Ovary (tissue), 9 donors: ENCODE data around the gene PDSS2. TPM values are rescaled to one million over a fixed set of nuclear protein-coding genes. Genes with fewer than 3 reads are reported as not detected.

Experiments
- DNase-seq, 5 donors: peaks; one replicate each; pipeline ENCODE4 v3.0.0-alpha.2; 2019 to 2020
- H3K27ac ChIP-seq, 2 donors: fragments of 200-600 bp; one replicate each; pipeline versions ENCODE4 v1.5.1 to v1.8.0; 2019 to 2022
- H3K27me3 ChIP-seq: fragments of 200-600 bp; one replicate; pipeline ENCODE4 v1.8.0; 2022
- H3K36me3 ChIP-seq: fragments of 200-600 bp; sonication (generic); one replicate; pipeline ENCODE4 v1.5.1; 2019
- H3K4me1 ChIP-seq: one replicate; pipeline ENCODE4 v1.8.1; 2013; ENCODE audit warnings: mild to moderate bottlenecking, moderate library complexity; ENCODE audit not compliant: insufficient read depth
- H3K4me3 ChIP-seq: fragments of 200-600 bp; sonication (generic); one replicate; pipeline ENCODE4 v1.5.1; 2017
- H3K9me3 ChIP-seq, 2 donors: fragments of 200-600 bp in 1 of 2; sonication (generic) in 1 of 2; one replicate each; pipeline versions ENCODE4 v1.5.1 to v1.8.1; 2013 to 2019; ENCODE audit warnings: mild to moderate bottlenecking in 1 of 2, moderate library complexity in 1 of 2
- EP300 ChIP-seq: sonication (generic); formaldehyde crosslinking; IDR thresholded peaks from one replicate; pipeline ENCODE4 v1.6.1; 2017; ENCODE audit warnings: antibody characterized with exemption
- POLR2A ChIP-seq: fragments of 450-650 bp; IDR thresholded peaks from one replicate; pipeline ENCODE4 v1.6.1; 2017; ENCODE audit warnings: antibody characterized with exemption, mild to moderate bottlenecking, moderate library complexity
- WGBS, 3 donors: extraction: QIAGEN DNeasy Blood & Tissue Kit in 1 of 3; methylation state at CpG; one replicate each; pipeline versions ENCODE4 v1.1.5 to v1.1.7; 2013 to 2017; 5-methylcytosine and 5-hydroxymethylcytosine counted together
- intact Hi-C, 4 donors: fragments of 100-400 bp; cut with DNase I; formaldehyde crosslinking; loops; one replicate each; pipeline versions ENCODE4 v1.11.0 to v1.15.1; 2022 to 2023
- polyA plus RNA-seq, 2 donors: library from polyadenylated mRNA; stranded (reverse); fragments of 200-250 nt in 1 of 2; fragments of 350-450 nt in 1 of 2; fragmentation: Illumina TruSeq in 1 of 2; extraction: RNeasy Lipid Tissue Mini Kit (QIAGEN cat#74804) in 1 of 2; gene quantifications; one replicate each; pipeline ENCODE4 v1.2.3, GENCODE V29; 2013 to 2014
- total RNA-seq, 7 donors: library from RNA; depleted of rRNA in 2 of 7; stranded (reverse); fragments of >200 nt in 2 of 7; fragmentation: NEBNext Ultra II Directional in 3 of 7; extraction: Animal tissue kit (Norgen Biotek cat#: 25700) in 3 of 7; gene quantifications; one replicate each; pipeline versions ENCODE4 v1.1.0 to v1.2.4, GENCODE V29; 2016 to 2023
- TF ChIP-seq, protein P1 (sequence below), 3 donors: fragments of 450-650 bp in 2 of 3; fragments of 200-600 bp in 1 of 3; IDR thresholded peaks; one replicate each; pipeline versions ENCODE4 v1.5.1 to v1.8.0; 2016 to 2022; ENCODE audit warnings: antibody characterized with exemption in 3 of 3, mild to moderate bottlenecking in 1 of 3
- donor health status: DM: no; HTN: no; CAD: no; lungs with moderate emphysema.
- donor health status: DM: no; HTN: no; CAD: no.
- donor health status: Bipolar disorder and iron deficiency.
- donor health status: DM: yes; HTN: yes; CAD: no.
- donor health status: DM: no; HTN: no; CAD: no.
- donor health status: DM: yes; HTN: yes; CAD: no.

Gene PDSS2
- total and polyA plus RNA-seq, 9 donors = 8.2 to 17.5 (median 12.0) TPM

DNA sequence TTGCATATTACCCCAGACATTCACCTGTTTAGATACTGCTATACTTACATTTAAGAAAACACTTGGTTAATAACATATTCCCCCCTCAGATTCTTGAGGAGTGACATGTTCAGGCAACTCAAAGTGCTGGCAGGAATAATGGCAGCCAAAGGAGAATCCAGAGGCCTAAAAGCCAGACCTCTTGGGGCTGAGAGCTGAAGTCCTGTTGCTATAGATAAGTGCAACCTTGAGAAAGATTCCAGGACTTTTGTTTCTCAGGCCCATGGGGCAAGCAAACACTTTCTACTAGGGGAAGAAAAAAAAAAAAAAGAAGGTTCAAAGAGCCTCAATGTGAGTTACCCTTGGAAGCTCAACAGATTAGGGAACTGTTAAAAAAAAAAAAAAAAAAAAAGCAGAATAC lies 211.2 kb downstream of the PDSS2 start:
- intact Hi-C loops = no loop called here
- Histone ChIP-seq H3K9me3 (no peaks in the 10 kb centered on the region), H3K27ac (no peak overlapping the region), H3K4me3 (no peak overlapping the region), H3K27me3 (no peaks in the 10 kb centered on the region), H3K4me1 (no peaks in the 10 kb centered on the region), H3K36me3 (no peaks in the 10 kb centered on the region)
- no peak for DNase-seq
- no peak for TF ChIP-seq EP300
- TF ChIP-seq POLR2A = no peak
- TF ChIP-seq, protein P1, sequence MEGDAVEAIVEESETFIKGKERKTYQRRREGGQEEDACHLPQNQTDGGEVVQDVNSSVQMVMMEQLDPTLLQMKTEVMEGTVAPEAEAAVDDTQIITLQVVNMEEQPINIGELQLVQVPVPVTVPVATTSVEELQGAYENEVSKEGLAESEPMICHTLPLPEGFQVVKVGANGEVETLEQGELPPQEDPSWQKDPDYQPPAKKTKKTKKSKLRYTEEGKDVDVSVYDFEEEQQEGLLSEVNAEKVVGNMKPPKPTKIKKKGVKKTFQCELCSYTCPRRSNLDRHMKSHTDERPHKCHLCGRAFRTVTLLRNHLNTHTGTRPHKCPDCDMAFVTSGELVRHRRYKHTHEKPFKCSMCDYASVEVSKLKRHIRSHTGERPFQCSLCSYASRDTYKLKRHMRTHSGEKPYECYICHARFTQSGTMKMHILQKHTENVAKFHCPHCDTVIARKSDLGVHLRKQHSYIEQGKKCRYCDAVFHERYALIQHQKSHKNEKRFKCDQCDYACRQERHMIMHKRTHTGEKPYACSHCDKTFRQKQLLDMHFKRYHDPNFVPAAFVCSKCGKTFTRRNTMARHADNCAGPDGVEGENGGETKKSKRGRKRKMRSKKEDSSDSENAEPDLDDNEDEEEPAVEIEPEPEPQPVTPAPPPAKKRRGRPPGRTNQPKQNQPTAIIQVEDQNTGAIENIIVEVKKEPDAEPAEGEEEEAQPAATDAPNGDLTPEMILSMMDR (IDR thresholded peaks at IDR 0.05) = no peak

- Histone ChIP-seq H3K4me3 (no peak overlapping the region), H3K27ac (no peak overlapping the region), H3K4me1 (peaks cover 2% of the 10 kb centered on the region), H3K27me3 (no peaks in the 10 kb centered on the region), H3K36me3 (no peaks in the 10 kb centered on the region), H3K9me3 (no peaks in the 10 kb centered on the region)
- TF ChIP-seq, protein P1 (IDR thresholded peaks at IDR 0.05) = no peak
- TF ChIP-seq POLR2A (no peak), EP300 (no peak)
- DNase-seq = no peak
- intact Hi-C loops = no loop called here
- WGBS, 3 donors = 75 to 88% (median 88%) methylated on average over 6 of the region's 6 CpGs
These were observed 212.3 kb downstream of the PDSS2 start for GRCh38 chr6:107246972-107247615.

DNA sequence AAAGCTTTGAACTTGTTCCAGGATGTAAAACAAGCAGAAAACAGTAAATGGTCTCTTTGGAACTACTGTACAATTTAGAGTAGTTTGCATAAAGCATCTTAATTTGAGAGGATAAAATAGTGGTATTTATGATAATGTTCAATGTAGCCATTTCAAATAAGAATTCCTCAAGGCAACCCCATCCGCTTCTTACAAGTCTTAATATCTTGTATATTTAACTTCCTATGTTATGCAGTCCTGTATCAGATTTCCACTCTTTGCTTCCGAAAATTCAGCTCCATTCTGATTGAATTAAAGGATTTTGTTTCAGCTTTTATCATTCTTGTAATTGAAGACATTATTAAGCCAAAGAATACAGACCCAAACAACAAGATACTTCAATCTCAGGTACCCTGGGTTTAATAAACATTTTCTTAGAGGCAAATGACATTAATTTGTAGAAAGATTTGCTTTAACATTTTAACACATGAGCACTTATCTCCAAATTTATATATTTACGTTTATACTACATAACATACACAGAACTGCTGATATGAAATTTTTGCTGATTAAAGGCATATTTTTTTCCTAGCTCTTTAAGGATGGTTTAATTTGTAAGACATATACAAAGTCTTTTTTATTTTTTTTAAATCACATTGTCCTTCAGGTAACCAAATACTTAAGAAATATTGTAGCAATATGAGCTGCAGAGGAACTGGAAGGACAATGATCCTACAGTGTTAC lies 213.0 kb downstream of the PDSS2 start:
- Histone ChIP-seq H3K9me3 (no peaks in the 10 kb centered on the region), H3K36me3 (no peaks in the 10 kb centered on the region), H3K27ac (no peak overlapping the region), H3K4me1 (peaks cover 3% of the 10 kb centered on the region), H3K27me3 (no peaks in the 10 kb centered on the region), H3K4me3 (no peak overlapping the region)
- intact Hi-C loops = no loop called here
- TF ChIP-seq EP300 (no peak), POLR2A (no peak)
- TF ChIP-seq, protein P1 (IDR thresholded peaks at IDR 0.05) = no peak
- 84 to 87% (median 87%) methylated on average over 3 of the region's 3 CpGs for WGBS, 3 donors
- no peak for DNase-seq

DNA sequence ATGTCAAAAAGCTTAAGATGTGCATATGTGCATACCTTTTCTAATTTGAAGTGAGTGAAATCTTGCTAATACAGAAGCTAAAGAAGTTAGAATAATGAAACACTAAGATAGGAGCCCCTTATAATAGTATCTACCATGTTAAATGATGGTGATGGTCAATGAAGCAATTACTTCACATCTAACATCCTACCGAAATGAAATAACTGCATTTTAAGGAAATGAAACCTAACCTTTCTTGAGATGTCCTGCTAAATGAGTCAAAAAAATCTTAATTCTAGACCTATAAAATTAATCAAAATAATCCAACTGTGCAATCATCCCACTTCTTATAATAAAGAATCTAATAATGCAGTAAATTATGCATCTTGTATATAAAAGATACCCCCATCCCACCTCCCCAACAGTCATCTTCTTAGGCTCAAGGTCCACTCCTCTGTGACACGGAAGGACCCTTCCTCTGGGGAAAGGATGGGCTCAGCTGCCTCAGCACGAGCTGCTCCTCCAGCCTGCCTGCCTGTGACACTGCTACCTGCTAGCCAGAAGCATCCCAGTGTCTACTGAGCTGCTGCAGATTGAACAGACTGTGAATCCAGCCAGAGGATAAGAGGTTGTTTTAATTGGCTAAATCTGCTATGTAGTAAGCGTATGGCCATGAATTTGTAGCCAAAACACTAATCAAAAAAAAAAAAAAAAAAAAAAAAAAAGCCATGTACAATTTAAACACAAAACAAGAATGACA lies 214.5 kb downstream of the PDSS2 start:
- Histone ChIP-seq H3K9me3 (no peaks in the 10 kb centered on the region), H3K36me3 (no peaks in the 10 kb centered on the region), H3K4me3 (no peak overlapping the region), H3K27me3 (no peaks in the 10 kb centered on the region), H3K27ac (no peak overlapping the region), H3K4me1 (peaks cover 7% of the 10 kb centered on the region)
- intact Hi-C loops = no loop called here
- 69 to 73% (median 71%) methylated on average over 4 of the region's 4 CpGs for WGBS, 3 donors
- no peak for DNase-seq
- TF ChIP-seq EP300 (no peak), POLR2A (no peak)
- TF ChIP-seq, protein P1 (IDR thresholded peaks at IDR 0.05) = no peak
